HUDEP-2 (cell line): Measurements from ENCODE around the gene RAPGEF5.

ENCODE experiments used
- DNase-seq, 76 experiments: peaks; one replicate each; lab custom pipeline; 2025; ENCODE audit not compliant: unreplicated experiment in 76 of 76; lab: John Stamatoyannopoulos, UW

Gene RAPGEF5

DNA sequence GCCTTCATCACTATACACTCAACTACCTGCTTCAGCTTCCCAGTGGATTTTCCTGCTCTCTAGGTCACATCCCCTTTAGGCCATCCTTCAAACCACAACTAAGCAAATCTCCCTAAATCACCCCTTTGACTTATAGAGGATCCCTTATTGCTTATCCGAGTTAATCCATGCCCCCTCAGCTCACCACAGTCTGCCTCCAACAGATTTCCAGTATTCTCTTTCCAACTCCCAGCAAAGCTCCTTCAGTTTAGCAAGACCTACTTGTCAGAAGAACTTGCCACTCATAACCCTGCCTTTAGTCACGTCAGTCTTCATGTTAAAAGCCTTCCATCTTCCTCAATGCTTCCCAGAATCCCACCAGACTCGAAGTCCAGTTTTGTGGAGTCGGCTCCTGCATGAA is 38.6 kb downstream of the RAPGEF5 start:
- no peak for DNase-seq

DNA sequence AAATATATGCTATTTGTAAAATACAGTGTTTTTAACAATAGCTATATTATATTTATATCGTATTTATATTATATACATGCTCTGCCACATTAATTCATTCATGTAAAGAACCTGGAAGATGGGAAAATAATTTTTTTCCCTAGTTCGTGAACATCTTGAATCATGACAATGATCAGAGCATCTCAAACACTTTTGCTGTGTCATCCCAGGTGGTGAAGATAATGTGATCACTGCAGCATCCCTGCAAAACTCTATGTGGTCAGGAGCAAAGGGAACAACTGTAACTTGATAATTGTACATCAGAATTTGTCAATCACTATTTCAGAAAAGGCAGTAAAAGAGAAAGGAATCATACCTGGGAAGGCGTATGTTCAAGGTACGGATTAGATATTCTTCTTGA is 39.3 kb downstream of the RAPGEF5 start:
- DNase-seq = no peak

DNA sequence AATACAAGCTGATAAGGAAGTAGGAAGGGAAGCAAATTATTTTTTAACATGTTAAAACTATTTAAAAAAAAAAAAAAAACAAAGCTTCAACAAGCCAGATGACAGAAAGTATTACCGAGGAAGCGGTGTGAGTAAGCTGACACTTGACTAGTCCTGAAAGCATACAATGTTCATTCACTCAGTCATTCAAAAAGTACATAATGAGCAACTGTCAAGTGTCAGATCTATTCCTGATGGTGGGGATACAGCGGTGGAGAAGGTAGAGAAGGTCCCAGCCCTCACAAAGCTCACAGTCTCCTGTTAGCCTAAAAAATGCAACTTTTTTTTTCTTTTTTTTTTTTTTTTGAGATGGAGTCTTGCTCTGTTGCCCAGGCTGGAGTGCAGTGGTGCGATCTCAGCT is 40.0 kb downstream of the RAPGEF5 start:
- DNase-seq = no peak

DNA sequence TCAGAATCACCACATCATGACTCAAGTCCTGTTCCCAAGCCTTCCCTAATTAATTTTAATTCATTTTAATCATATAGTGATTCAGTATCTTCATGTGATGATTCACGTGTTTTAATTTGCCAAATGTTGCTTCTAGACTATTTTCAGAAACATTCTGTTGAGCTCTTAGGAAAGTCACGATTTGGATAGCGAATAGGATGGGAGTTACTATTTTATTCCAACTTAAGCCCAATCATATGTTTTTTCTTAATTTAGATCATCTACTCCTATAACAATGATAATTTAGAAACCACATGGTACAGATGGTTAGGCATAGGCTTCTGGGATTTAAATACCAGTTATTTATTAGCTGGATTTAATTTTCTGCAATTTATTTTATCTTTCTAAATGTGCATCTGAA is 49.1 kb downstream of the RAPGEF5 start:
- DNase-seq = no peak

DNA sequence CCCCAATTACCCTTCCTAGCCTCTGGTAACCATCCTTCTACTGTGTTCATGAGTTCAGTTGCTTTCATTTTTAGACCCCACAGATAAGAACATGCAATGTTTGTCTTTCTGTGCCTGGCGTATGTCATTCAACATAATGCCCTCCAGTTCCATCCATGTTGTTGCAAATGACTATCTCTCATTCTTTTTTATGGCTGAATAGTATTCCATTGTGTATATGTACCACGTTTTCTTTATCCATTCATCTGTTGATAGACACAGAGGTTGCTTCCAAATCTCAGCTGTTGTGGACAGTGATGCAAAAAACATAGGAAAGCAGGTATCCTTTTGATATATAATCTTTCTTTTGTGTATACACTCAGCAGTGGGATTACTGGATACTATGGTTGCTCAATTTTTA is 51.2 kb downstream of the RAPGEF5 start:
- DNase-seq = no peak

DNA sequence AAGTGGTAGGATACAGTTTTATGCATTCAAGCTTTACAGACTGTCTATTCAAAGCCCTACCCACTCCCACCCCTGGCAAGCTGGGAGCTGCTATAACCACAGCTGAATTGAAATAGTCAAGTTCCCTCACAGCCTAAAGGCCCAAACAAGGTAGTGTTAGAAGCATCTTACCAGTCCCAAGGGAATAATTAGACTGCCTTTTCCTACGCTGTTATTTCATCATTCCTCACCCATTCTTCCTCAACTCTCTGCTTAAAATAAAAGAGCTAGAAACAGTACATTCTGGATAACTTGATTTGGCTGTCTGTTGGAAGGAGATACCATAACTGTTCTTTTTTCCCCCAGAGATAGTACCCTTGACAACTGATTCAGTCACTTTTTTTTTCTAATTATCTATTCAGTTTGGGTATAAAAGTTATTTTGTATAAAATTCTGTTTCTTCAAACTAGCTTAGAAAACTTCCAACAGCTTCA is 54.0 kb downstream of the RAPGEF5 start:
- peak in 4 of 76 experiments; percentile 17 to 46 (median 28) for DNase-seq

DNA sequence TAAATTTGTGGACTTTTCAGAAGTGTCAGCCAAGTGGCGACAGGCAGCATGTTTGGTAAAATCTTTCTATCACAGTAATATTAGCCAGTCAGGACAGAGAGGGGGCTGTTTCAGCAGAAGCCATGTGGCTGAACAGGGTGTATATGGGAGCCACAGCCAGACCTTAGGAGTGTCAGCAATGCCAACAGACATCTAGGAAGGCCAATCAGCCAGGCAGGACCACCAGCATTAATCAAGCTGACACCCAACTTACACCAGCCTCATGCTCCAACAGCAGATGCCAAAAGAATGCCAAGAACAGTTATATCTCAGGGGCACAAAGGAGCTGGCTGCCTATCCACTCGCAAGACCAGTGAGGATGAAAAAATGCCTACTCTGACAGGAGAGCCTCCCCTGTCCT is 54.8 kb downstream of the RAPGEF5 start:
- DNase-seq = peak in 1 of 76 experiments; percentile 24

DNA sequence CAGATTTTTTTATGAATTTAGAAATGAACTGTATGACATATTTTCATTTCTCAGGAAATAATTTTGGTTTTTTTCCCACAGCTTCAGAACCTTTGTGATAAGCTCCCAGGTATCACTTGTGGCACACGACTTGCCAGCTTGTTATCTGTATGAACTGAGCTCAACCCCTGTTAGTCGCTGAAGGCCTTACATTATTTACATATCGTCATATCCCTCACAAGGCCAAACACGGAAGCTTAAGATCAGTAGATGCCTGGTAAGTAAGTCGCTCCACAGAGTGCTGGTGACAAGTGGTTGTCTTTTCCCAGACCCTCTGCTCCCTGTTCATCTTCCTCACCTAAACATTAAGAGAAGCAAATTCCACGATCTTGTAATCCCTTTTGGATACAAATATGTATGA is 55.2 kb downstream of the RAPGEF5 start:
- DNase-seq = peak in 29 of 76 experiments; percentile 2 to 66 (median 30)

DNA sequence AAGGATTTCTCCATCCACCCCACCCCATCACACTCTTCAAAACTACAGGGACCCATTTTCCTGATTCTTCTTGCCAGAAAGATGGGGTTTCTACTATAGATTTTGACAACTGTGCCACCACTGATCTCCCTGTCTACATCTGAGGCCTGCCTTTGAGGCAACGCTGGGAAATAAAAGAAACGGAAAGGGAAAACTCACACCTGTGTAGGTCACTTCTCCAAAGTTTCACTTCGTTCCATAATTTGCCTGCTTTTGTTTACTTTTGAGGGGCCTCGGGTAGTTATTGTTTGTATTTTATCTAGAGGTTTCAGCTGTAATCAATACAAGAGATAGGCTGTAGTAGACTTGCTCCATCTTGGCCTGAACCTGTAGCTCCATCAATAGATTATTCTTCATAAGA is 56.1 kb downstream of the RAPGEF5 start:
- DNase-seq = no peak

DNA sequence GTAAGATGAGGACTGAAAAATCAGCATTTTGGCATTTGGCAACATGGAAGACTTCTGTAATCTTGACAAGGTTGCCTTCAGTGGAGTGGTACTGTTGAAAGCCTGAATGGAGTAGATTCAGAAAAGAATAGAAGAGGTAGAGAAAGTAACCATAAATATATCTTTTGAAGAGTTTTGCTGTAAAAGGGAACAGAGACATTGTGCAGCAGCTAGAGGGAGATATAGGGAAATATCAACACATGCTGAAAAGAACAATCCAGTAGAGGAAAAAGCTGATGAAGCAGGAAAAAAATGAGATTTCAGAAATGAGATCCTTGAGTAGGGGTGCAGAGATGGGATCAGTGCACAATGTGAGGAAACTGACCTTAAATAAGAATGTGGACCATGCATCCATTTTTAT is 60.0 kb downstream of the RAPGEF5 start:
- DNase-seq = no peak

DNA sequence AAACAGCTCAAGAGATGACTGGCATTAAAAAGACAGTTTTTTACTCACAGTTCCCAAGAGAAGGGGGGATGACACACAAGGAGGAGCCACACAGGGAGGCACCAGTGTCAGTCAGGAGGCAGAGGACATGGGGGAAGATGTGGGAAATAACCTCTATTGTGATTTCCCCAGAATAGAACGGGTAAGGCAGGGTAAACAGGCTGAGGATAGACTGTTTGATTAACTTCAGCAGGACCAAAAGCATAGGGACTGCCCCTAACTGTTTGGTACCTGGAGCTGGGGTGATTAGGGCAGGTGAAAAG is 60.7 kb downstream of the RAPGEF5 start:
- no peak for DNase-seq

DNA sequence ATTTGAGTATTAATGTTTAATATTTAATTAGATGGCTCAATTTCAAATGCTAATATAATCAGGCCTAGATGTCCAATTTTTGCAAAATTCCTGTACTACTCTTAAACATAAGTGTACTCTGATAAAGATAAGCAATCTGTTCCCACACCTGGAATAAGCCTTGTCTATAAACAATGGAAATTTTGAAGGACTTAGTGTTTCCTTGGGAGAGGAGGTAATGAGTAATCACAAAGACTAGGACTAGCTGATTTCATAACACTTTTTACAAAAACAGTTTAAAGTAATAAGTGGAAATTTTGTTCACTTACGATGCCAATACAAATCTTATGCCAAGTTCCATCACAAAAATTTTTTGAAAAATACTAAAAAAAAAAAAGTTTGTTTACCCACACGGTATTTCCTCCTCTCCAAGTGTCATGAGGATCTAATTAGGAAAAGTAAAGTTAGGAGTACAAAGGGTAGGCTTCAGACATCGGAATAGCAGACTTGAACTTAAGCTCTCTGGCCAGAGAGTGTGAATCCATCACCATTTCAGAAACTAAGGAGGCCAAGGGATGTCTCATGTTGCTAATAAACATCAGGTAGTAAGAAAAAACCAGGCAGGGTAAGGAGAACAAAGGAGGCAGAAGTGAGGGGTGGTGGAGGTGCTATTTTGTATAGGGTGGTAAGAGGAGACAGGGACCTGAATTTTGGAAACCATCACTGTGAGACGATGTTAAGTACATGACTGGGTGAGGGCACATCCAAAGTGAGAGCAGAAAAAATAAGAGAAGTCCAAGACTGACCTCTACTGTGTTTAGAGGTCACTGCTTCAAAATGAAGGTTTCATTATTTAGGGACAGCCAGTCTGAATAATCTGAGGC is 61.3 kb downstream of the RAPGEF5 start:
- DNase-seq = no peak

DNA sequence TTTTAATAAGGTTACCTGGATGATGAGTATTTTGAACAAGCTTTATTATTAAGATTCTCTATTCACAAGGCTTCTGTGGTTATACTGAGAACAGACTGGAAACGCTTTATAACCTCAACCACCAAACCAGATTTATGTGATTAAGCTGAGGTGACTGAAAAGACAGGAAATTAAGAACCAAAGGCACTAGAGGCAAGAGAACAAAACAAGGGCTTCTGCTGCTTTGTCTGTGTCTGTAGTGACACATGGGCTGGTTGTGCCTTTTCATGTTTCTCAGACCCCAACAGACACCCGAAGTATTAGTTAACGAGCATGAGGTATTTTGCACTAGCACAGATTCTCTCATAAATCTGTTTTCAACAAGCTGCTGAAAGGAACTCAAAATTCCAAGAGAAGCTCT is 64.4 kb downstream of the RAPGEF5 start:
- no peak for DNase-seq

DNA sequence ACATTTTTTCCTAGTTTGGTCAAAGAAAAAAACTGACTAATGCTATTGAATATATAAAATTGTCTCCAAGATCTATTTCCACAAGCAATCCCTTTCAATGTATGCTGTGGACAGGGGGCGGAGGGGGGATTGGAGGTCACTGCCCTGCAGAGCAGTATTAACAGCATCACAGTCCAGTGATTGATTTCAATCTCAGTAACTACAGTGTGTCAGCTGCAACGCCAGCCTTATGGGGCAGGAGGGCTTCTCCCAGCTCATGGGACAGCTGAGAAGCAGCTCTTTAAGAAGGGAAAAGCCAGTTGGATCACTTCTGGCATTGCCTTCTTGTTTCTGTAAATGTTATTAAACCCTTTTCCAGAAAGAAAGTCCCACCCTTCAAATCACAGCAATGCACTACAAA is 65.0 kb downstream of the RAPGEF5 start:
- DNase-seq = no peak

DNA sequence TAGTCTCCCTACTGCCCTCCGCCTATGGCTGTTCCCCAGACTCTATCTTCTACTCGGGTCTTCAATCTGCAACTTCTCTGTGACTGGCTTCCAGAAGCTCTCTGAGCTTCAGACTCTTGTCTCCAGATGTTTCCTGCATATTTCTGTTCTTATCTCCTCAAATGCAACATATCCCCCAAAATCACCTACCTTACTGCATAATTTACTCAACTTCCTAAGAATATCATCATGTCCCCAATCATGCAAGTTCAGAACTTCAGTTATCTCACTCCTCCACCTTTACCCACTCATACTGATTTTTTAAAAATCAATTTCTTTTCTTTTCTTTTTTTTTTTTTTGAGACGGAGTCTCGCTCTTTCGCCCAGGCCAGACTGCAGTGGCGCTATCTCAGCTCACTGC is 68.8 kb downstream of the RAPGEF5 start:
- DNase-seq = no peak

DNA sequence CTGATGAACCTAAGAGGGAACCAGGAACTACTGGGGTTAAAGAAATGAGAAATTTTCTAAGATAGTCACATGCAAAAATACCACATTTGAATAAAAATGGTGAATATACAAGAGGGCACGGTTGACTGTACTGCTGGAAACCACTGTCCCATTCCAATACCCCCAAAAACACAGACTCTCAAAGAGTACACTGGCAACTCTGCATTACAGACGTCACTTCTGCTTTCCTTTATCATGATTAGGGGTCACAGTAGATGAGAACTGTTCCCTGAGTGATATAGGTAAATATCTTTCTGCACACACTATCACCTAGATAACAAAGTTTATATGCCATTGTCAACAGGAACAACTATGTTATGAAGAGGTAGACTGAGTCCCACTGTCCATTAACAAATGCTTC is 69.5 kb downstream of the RAPGEF5 start:
- DNase-seq = no peak

DNA sequence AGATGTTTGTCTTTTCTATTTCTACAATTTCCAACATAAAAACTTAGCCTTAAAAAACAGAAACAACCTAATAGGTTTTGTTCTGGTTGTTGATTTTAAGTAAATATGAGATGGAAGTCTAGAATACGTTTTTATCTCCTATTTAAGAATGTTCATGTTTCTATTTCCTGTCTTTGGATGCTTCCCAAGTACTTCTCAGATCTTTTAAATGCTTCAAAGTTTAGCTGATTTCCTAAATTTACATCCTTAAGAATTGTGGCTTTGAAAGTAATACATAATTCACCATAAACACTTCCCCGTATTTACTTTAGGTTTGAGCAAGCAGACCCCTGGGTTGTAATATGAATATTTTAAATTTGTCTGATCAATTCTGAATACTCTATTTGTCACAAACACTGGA is 70.5 kb downstream of the RAPGEF5 start:
- DNase-seq = no peak

DNA sequence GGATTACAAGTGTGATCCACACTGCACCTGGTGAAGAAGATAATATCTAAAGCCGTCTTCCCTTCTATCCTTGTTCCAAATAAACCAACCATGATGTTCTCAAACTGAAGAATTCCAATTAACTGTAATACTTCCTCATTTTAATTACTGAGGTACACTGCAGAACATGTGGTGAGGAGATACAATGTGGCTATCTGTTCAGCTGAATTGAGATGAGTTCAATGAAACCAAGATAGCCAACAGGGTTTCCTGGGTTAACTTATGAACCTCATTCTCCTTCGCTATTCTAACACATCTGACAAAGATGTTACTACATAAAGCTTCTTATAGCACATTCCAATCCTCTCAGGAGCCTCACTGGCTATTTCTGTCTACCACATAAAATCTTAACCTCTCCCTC is 75.5 kb downstream of the RAPGEF5 start:
- no peak for DNase-seq

DNA sequence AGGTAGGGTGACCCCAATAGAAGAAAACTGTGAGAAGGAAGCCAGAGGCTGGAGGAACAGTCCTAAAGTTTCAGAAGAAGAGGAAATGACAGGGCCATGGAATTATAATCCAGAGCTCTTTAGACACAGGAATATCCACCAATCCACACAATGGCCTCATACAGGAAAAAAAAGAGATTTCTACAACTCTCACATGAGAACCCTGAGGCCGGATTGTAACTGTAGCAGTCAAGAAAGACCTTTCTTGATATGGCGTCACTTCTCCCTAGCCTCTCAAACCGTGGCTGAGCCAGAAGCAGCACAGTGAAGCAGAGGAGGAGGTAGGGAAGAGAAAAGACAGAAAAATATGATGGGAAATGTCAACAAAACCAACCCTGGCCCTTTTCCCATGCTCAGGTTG is 76.9 kb downstream of the RAPGEF5 start:
- no peak for DNase-seq

DNA sequence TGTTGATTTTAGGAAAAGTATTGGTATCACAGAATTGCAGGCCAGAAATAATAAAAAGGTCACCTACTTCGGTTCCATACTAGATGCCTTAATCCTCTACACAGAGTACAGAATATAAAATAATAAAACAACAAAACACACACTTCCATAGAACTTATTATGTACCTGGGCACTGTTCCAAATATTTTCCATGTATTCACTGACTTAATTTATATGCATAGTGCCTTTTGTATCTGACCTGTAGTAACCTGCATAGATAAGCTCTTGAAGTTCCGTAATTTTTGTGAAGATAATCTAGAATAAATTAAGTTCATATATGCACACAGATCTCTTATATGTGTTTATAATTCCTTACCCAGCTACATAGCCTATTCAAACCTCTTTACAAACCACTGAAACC is 78.3 kb downstream of the RAPGEF5 start:
- peak in 2 of 76 experiments; percentile 9 to 23 for DNase-seq

DNA sequence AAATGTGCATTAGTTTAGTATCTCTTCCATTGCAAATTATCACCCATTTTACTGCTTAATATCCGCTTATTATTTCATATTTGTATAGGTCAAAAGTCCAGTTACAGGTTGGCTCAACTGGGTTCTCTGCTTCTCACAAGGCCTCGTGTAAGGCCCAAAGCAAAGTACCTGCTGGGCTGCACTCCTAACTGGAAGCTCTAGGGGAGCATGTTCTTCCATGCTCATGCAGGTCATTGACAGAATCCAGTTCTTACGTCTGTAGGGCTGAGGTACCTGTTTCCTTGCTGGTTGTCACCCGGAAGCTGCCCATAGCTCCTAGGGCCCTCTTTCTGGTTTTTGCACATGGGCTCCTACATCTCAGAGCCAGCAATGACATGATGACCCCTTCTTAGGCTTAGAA is 79.6 kb downstream of the RAPGEF5 start:
- DNase-seq = no peak

DNA sequence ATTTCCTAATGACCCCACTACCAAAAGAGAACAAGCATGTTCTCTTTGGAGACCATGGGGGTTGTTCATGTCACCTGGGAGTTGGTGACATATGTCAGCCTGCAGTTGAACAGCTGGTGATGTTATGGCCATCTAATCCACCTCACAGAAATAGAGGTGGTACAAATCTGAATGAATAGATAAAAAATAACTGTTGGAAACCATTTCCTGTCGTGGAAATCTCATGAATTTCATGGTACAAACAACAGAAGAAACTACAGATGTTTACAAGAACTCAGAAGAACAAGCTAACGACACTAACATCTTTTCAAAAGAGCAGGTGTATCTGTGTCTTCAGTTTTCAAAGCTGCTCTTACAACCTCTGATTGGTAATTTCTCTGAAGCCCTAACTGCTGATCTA is 81.3 kb downstream of the RAPGEF5 start:
- no peak for DNase-seq

DNA sequence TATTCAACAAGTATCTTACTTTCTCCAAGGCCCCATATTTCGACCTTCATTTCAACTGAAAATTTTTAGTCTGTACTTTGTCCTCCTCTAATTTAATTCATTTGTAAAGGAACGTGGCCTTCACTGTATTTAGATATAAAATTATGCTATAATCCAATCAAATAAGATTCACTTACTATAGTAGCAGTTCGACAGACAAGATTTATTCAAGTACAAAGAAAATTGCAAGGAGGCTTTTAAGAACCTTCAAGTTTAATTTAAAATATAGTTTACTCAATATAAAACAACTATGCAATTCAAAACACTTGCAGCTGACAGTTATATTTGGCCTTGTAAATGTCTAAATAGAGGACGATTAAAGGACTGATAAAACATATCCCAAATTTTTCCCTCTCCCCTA is 85.6 kb downstream of the RAPGEF5 start:
- no peak for DNase-seq
